ENCODE results near the gene GPRC6A. TPM values are rescaled to one million over a fixed set of nuclear protein-coding genes. Genes with fewer than 3 reads are reported as not detected.

The GPRC6A gene, protein sequence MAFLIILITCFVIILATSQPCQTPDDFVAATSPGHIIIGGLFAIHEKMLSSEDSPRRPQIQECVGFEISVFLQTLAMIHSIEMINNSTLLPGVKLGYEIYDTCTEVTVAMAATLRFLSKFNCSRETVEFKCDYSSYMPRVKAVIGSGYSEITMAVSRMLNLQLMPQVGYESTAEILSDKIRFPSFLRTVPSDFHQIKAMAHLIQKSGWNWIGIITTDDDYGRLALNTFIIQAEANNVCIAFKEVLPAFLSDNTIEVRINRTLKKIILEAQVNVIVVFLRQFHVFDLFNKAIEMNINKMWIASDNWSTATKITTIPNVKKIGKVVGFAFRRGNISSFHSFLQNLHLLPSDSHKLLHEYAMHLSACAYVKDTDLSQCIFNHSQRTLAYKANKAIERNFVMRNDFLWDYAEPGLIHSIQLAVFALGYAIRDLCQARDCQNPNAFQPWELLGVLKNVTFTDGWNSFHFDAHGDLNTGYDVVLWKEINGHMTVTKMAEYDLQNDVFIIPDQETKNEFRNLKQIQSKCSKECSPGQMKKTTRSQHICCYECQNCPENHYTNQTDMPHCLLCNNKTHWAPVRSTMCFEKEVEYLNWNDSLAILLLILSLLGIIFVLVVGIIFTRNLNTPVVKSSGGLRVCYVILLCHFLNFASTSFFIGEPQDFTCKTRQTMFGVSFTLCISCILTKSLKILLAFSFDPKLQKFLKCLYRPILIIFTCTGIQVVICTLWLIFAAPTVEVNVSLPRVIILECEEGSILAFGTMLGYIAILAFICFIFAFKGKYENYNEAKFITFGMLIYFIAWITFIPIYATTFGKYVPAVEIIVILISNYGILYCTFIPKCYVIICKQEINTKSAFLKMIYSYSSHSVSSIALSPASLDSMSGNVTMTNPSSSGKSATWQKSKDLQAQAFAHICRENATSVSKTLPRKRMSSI
- total RNA-seq = not detected in 2 replicates

GRCh38 chr6:116828983-116829382, at the start of gene GPRC6A:
TSS of gene GPRC6A (minus strand) at chr6:116829083. CDS start at chr6:116829013, 70 bp downstream.

GRCh38 chr6:116876635-116877611, 48.0 kb upstream of the GPRC6A start, which contains the start of gene RFX6:
TSS of gene RFX6 (plus strand) at chr6:116877242. CDS start at chr6:116877276, 34 bp downstream.

GRCh38 chr6:116764961-116765841, 63.7 kb downstream of the GPRC6A start, which contains the start of gene FAM162B:
TSS of gene FAM162B (minus strand) at chr6:116765719. CDS start at chr6:116765576, 143 bp downstream.

Other genes with a start within 250 kb of the GPRC6A start
- 0.65 and 2.6 TPM in 2 replicates for gene RSPH4A, start 212.6 kb downstream of the GPRC6A start, total RNA-seq
- 21.0 and 30.9 TPM in 2 replicates for gene ZUP1, start 160.3 kb downstream of the GPRC6A start, total RNA-seq
- gene KPNA5, start 147.9 kb downstream of the GPRC6A start, total RNA-seq = 13.9 and 19.4 TPM in 2 replicates
- 6.5 and 7.9 TPM in 2 replicates for gene FAM162B, start 63.4 kb downstream of the GPRC6A start, total RNA-seq
- gene RFX6, start 48.2 kb upstream of the GPRC6A start, total RNA-seq = not detected in 2 replicates

All from dermis lymphatic vessel endothelial cell (primary cell).